Neuron (in vitro differentiated cells): ENCODE results near the gene PSMD13.

ENCODE experiments used
- H2AFZ ChIP-seq: one replicate; pipeline ENCODE4 v1.6.1; 2013; ENCODE audit warnings: low read depth, mild to moderate bottlenecking, inconsistent platforms, low read length, moderate library complexity
- H3K27me3 ChIP-seq: one replicate; pipeline ENCODE4 v1.6.1; 2013; ENCODE audit warnings: low read length; ENCODE audit not compliant: insufficient read depth
- H3K36me3 ChIP-seq: one replicate; pipeline ENCODE4 v1.6.1; 2013; ENCODE audit warnings: low read length; ENCODE audit not compliant: insufficient read depth
- H3K4me1 ChIP-seq: one replicate; pipeline ENCODE4 v1.6.1; 2013; ENCODE audit warnings: low read length; ENCODE audit not compliant: insufficient read depth
- H3K4me3 ChIP-seq: 2 replicates; pipeline ENCODE4 v1.5.1; 2013; ENCODE audit warnings: mild to moderate bottlenecking, low read length, moderate library complexity
- H3K9me3 ChIP-seq: one replicate; pipeline ENCODE4 v1.6.1; 2013; ENCODE audit warnings: low read length

PSMD13 gene

GRCh38 chr11:289398-289711 lies 52.6 kb downstream of the PSMD13 start:
- H3K4me3 ChIP-seq: peak overlapping the region; percentile 27
- no peak overlapping the region for H2AFZ ChIP-seq
- no peaks in the 10 kb centered on the region for H3K9me3 ChIP-seq
- no peaks in the 10 kb centered on the region for H3K27me3 ChIP-seq
- H3K36me3 ChIP-seq: peaks cover 3% of the 10 kb centered on the region
- peaks cover 10% of the 10 kb centered on the region for H3K4me1 ChIP-seq

- Histone ChIP-seq H3K36me3 (peaks cover 3% of the 10 kb centered on the region), H3K4me1 (peaks cover 10% of the 10 kb centered on the region), H2AFZ (no peak overlapping the region), H3K9me3 (no peaks in the 10 kb centered on the region), H3K4me3 (peak overlapping the region; percentile 27), H3K27me3 (no peaks in the 10 kb centered on the region)
Observed at GRCh38 chr11:289712-290620, 53.2 kb downstream of the PSMD13 start.

- H3K9me3 ChIP-seq: no peaks in the 10 kb centered on the region
- H3K36me3 ChIP-seq: peaks cover 3% of the 10 kb centered on the region
- H3K4me3 ChIP-seq: no peak overlapping the region
- H3K4me1 ChIP-seq: peaks cover 10% of the 10 kb centered on the region
- H3K27me3 ChIP-seq: no peaks in the 10 kb centered on the region
- H2AFZ ChIP-seq: no peak overlapping the region
Observed at GRCh38 chr11:290621-291231, 54.0 kb downstream of the PSMD13 start.

DNA sequence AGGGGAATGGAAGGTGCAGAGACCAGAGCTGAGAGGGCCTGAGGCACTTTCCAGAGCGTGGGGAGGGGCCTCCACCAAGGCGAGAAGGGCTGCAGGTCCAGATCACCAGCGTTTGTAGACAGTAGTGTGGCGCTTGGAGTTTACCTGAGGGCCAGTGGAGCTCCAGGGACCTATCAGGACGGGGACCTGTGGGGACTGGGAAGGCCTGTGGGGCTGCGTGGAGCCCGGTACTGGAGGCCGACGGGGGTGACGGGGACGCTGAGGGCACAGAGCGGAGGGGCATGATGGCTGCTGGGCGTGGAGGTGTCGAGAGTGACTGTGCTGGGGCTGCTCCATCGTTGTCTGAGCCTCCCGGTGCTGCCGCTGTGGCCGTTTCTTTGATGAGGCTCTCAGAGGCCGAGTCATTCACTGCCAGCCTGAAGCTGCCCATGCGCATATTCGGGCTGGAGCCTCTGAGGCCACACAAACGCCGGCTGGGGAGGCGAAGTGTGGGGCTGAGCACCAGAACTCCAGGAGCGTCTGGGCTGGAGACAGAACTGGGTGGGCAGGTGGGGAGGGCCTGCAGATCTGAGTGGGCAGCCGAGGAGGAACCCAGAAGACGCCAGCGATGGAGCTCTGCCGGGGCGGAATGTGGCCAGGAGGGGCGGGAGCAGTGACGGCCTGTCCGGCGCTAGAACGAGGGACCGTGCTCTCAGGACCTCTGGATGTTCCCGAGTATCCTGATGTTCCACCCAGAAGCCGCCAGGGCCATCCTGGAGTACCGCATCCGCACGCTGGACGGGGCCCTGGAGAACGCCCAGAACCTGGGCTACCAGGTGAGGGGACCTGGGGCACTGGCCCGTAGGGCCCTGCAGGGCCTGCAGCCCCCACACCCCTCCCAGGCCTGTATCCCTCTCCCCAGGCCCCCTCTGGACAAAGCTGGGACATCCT lies 54.8 kb downstream of the PSMD13 start:
- Histone ChIP-seq H2AFZ (no peak overlapping the region), H3K4me3 (no peak overlapping the region), H3K36me3 (peaks cover 3% of the 10 kb centered on the region), H3K9me3 (no peaks in the 10 kb centered on the region), H3K27me3 (no peaks in the 10 kb centered on the region), H3K4me1 (peaks cover 10% of the 10 kb centered on the region)

GRCh38 chr11:292211-293121 lies 55.7 kb downstream of the PSMD13 start:
- Histone ChIP-seq H3K27me3 (no peaks in the 10 kb centered on the region), H3K4me1 (peaks cover 10% of the 10 kb centered on the region), H3K4me3 (no peak overlapping the region), H3K9me3 (no peaks in the 10 kb centered on the region), H3K36me3 (peaks cover 3% of the 10 kb centered on the region), H2AFZ (no peak overlapping the region)

DNA sequence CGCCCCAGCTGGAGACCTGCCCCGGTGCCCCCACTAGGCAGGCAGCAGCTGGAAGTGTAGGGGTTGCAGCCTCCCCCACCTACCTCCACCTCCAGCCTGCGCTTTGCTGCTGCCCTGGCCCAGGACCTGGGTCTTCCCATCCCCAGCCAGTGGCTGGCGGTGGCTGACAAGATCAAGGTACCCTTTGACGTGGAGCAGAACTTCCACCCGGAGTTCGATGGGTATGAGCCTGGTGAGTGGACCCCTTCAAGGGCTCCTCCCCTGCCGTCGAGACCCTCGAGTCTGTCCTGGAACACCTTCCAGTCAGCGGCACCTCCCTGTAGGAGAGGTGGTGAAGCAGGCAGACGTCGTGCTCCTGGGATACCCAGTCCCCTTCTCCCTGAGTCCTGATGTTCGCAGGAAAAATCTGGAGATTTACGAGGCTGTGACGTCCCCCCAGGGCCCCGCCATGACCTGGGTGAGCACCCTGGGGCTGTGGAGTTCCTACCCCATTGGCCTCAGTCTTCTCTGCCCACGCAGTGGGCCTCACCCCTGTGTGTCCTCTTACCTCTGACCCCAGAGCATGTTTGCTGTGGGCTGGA lies 56.6 kb downstream of the PSMD13 start:
- Histone ChIP-seq H2AFZ (no peak overlapping the region), H3K9me3 (no peaks in the 10 kb centered on the region), H3K36me3 (peaks cover 3% of the 10 kb centered on the region), H3K27me3 (no peaks in the 10 kb centered on the region), H3K4me3 (no peak overlapping the region), H3K4me1 (peaks cover 8% of the 10 kb centered on the region)

GRCh38 chr11:293852-294661 lies 57.3 kb downstream of the PSMD13 start:
- Histone ChIP-seq H3K4me3 (no peak overlapping the region), H3K27me3 (no peaks in the 10 kb centered on the region), H2AFZ (no peak overlapping the region), H3K9me3 (no peaks in the 10 kb centered on the region), H3K36me3 (peaks cover 3% of the 10 kb centered on the region), H3K4me1 (peaks cover 7% of the 10 kb centered on the region)

- peaks cover 7% of the 10 kb centered on the region for H3K4me1 ChIP-seq
- no peak overlapping the region for H2AFZ ChIP-seq
- H3K9me3 ChIP-seq: no peaks in the 10 kb centered on the region
- no peaks in the 10 kb centered on the region for H3K27me3 ChIP-seq
- H3K4me3 ChIP-seq: no peak overlapping the region
- peaks cover 3% of the 10 kb centered on the region for H3K36me3 ChIP-seq
Observed at GRCh38 chr11:294780-295179, 58.0 kb downstream of the PSMD13 start.

- H2AFZ ChIP-seq: no peak overlapping the region
- H3K4me3 ChIP-seq: no peak overlapping the region
- peaks cover 3% of the 10 kb centered on the region for H3K36me3 ChIP-seq
- H3K9me3 ChIP-seq: no peaks in the 10 kb centered on the region
- H3K27me3 ChIP-seq: no peaks in the 10 kb centered on the region
- H3K4me1 ChIP-seq: peaks cover 10% of the 10 kb centered on the region
Observed at GRCh38 chr11:295351-296170, 58.8 kb downstream of the PSMD13 start.

- H3K36me3 ChIP-seq: peaks cover 3% of the 10 kb centered on the region
- H2AFZ ChIP-seq: no peak overlapping the region
- no peak overlapping the region for H3K4me3 ChIP-seq
- no peaks in the 10 kb centered on the region for H3K9me3 ChIP-seq
- peaks cover 10% of the 10 kb centered on the region for H3K4me1 ChIP-seq
- H3K27me3 ChIP-seq: no peaks in the 10 kb centered on the region
Observed at GRCh38 chr11:296171-297050, 59.6 kb downstream of the PSMD13 start.
